A673 (cell line): ENCODE results near the gene FADS3. TPM values are rescaled to one million over a fixed set of nuclear protein-coding genes. Genes with fewer than 3 reads are reported as not detected.

ENCODE experiments used
- BruUV-seq: library from RNA; stranded (reverse); fragments of 400-500 nt; replicated peaks from 2 replicates; lab custom pipeline; 2021; lab: Mats Ljungman, UMichigan
- CTCF ChIA-PET: fragments of 300-600 bp; sonication (Branson Sonifier 250); formaldehyde crosslinking; loops from one replicate; lab custom pipeline; 2022; ENCODE audit warnings: antibody characterized with exemption; lab: Charles Lee
- POLR2A ChIA-PET: fragments of 300-600 bp; sonication (Branson Sonifier 250); formaldehyde crosslinking; loops from one replicate; lab custom pipeline; 2022; ENCODE audit warnings: antibody characterized with exemption; ENCODE audit not compliant: low non-redundant PET; lab: Charles Lee
- DNase-seq: peaks from one replicate; pipeline ENCODE4 v3.0.0-alpha.2; 2015; ENCODE audit warnings: low spot score
- H3K27ac ChIP-seq: fragments of 200-600 bp; sonication (generic); 2 replicates; pipeline ENCODE4 v1.5.1; 2016; ENCODE audit warnings: mixed run types, low read depth, mild to moderate bottlenecking, mixed read lengths, antibody characterized with exemption, low read length; ENCODE audit not compliant: poor library complexity, severe bottlenecking
- H3K27me3 ChIP-seq: fragments of 200-600 bp; sonication (generic); replicated peaks from 2 replicates; pipeline ENCODE4 v1.6.1; 2017; ENCODE audit warnings: mixed run types, low read depth, mild to moderate bottlenecking, mixed read lengths, antibody characterized with exemption, low read length; ENCODE audit not compliant: insufficient read depth, poor library complexity
- H3K36me3 ChIP-seq: fragments of 200-600 bp; sonication (generic); 2 replicates; pipeline ENCODE4 v1.6.1; 2016; ENCODE audit warnings: mixed run types, mild to moderate bottlenecking, mixed read lengths, antibody characterized with exemption, low read length; ENCODE audit not compliant: insufficient read depth, poor library complexity, severe bottlenecking
- H3K4me1 ChIP-seq: fragments of 200-600 bp; sonication (generic); 2 replicates; pipeline ENCODE4 v1.6.1; 2017; ENCODE audit warnings: mixed run types, mild to moderate bottlenecking, mixed read lengths, antibody characterized with exemption, low read length; ENCODE audit not compliant: insufficient read depth, poor library complexity, severe bottlenecking
- H3K4me3 ChIP-seq: fragments of 200-600 bp; sonication (generic); 2 replicates; pipeline ENCODE4 v1.5.1; 2016; ENCODE audit warnings: low read depth, mixed run types, mild to moderate bottlenecking, mixed read lengths, low read length; ENCODE audit not compliant: poor library complexity, severe bottlenecking
- H3K9me3 ChIP-seq: fragments of 200-600 bp; sonication (generic); 2 replicates; pipeline ENCODE4 v1.6.1; 2016; ENCODE audit warnings: mixed run types, low read depth, mild to moderate bottlenecking, mixed read lengths, antibody characterized with exemption, low read length; ENCODE audit not compliant: poor library complexity, severe bottlenecking
- EZH2 ChIP-seq: fragments of 200-600 bp; sonication (generic); IDR thresholded peaks from 2 replicates; pipeline ENCODE4 v1.6.1; 2017; ENCODE audit warnings: borderline replicate concordance, low read depth, mild to moderate bottlenecking, mixed read lengths, antibody characterized with exemption, low read length; ENCODE audit not compliant: poor library complexity, severe bottlenecking
- intact Hi-C: fragments of 100-400 bp; cut with micrococcal nuclease; formaldehyde crosslinking; loops from one replicate; pipeline ENCODE4 v1.10.0; 2022; ENCODE audit not compliant: unreplicated experiment
- total RNA-seq: library from RNA; stranded (reverse); gene quantifications from 2 replicates; pipeline ENCODE4 v1.2.3, GENCODE V29; 2021
- TF ChIP-seq, protein P1 (sequence below): fragments of 300-800, 200-600 bp; sonication (generic); conservative IDR thresholded peaks from 2 replicates; pipeline ENCODE4 v1.5.1; 2017; ENCODE audit warnings: low read depth, mild to moderate bottlenecking, antibody characterized with exemption, low read length, moderate library complexity, mixed read lengths

The FADS3 gene
- total RNA-seq, 1 experiment from 2014 or later: 23.3 TPM

- intact Hi-C loops: loop anchor here (10.0 kb wide), 1 partner anchor 439 kb away; no protein-coding TSS in a partner anchor
- Histone ChIP-seq H3K4me1 (peaks cover 12% of the 10 kb centered on the region), H3K27me3 (no peaks in the 10 kb centered on the region), H3K4me3 (no peak overlapping the region), H3K27ac (no peak overlapping the region), H3K36me3 (no peaks in the 10 kb centered on the region), H3K9me3 (no peaks in the 10 kb centered on the region)
- BruUV-seq: no TSS peak
- no peak for TF ChIP-seq EZH2
- TF ChIP-seq, protein P1, sequence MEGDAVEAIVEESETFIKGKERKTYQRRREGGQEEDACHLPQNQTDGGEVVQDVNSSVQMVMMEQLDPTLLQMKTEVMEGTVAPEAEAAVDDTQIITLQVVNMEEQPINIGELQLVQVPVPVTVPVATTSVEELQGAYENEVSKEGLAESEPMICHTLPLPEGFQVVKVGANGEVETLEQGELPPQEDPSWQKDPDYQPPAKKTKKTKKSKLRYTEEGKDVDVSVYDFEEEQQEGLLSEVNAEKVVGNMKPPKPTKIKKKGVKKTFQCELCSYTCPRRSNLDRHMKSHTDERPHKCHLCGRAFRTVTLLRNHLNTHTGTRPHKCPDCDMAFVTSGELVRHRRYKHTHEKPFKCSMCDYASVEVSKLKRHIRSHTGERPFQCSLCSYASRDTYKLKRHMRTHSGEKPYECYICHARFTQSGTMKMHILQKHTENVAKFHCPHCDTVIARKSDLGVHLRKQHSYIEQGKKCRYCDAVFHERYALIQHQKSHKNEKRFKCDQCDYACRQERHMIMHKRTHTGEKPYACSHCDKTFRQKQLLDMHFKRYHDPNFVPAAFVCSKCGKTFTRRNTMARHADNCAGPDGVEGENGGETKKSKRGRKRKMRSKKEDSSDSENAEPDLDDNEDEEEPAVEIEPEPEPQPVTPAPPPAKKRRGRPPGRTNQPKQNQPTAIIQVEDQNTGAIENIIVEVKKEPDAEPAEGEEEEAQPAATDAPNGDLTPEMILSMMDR: no peak
- ChIA-PET CTCF (no interaction called here), POLR2A (no interaction called here)
- DNase-seq: no peak
Measured at GRCh38 chr11:61875698-61876097, 15.6 kb downstream of the FADS3 start.

- TF ChIP-seq, protein P1: no peak
- TF ChIP-seq EZH2: no peak
- H3K36me3 ChIP-seq: no peaks in the 10 kb centered on the region
- no peaks in the 10 kb centered on the region for H3K9me3 ChIP-seq
- no peaks in the 10 kb centered on the region for H3K27me3 ChIP-seq
- ChIA-PET POLR2A (interaction anchor here (0.6 kb wide), 1 partner anchor 230 kb away, joined by 6 read pairs; no protein-coding TSS in a partner anchor), CTCF (no interaction called here)
- H3K4me3 ChIP-seq: no peak overlapping the region
- intact Hi-C loops: loop anchor here (5.0 to 10.0 kb wide), 2 partner anchors 78 to 440 kb away; no protein-coding TSS in a partner anchor
- DNase-seq: no peak
- H3K27ac ChIP-seq: no peak overlapping the region
- no TSS peak for BruUV-seq
- peaks cover 19% of the 10 kb centered on the region for H3K4me1 ChIP-seq
Measured at GRCh38 chr11:61874853-61875252, 16.5 kb downstream of the FADS3 start.

DNA sequence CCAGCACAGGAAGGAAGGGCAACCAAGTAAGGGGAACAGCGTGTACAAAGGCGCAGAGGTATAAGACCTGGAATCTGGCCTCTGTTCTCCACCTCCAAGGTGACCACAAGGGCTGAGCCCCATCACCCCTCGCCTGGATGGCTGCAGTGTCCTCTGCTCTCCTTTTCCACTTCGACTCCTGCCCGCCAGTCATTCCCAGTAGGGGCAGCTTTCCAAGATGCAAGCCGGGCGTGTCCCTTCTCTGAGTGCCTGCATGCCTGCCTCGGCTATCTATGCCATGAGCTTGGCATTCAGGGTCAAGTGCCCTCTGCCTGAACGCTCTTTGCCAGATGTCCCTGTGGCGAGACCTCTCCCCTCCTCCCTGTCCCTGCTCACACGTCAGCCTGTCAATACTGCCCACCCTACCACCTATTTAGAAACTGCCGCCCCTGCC is 17.0 kb downstream of the FADS3 start:
- Histone ChIP-seq H3K4me3 (no peak overlapping the region), H3K4me1 (peaks cover 20% of the 10 kb centered on the region), H3K36me3 (no peaks in the 10 kb centered on the region), H3K27ac (no peak overlapping the region), H3K27me3 (no peaks in the 10 kb centered on the region), H3K9me3 (no peaks in the 10 kb centered on the region)
- POLR2A ChIA-PET: no interaction called here
- CTCF ChIA-PET: no interaction called here
- no peak for DNase-seq
- intact Hi-C loops: loop anchor here (5.0 to 10.0 kb wide), 2 partner anchors 77 to 440 kb away; no protein-coding TSS in a partner anchor
- BruUV-seq: no TSS peak
- TF ChIP-seq EZH2: no peak
- TF ChIP-seq, protein P1: no peak
